Muscle layer of duodenum (tissue), 2 donors: ENCODE measurements around the gene CHRM1.

Experiments
- H3K27ac ChIP-seq: one replicate; pipeline ENCODE4 v1.7.0; 2013; ENCODE audit warnings: mild to moderate bottlenecking, low read length
- H3K27me3 ChIP-seq: one replicate; pipeline ENCODE4 v1.7.0; 2013; ENCODE audit warnings: low read depth, mild to moderate bottlenecking, control low read depth, low read length
- H3K36me3 ChIP-seq, 2 donors: one replicate each; pipeline ENCODE4 v1.7.0; 2013; ENCODE audit warnings: low read length in 2 of 2, control low read depth in 1 of 2, mild to moderate bottlenecking in 1 of 2; ENCODE audit not compliant: insufficient read depth in 2 of 2, control insufficient read depth in 1 of 2
- H3K4me1 ChIP-seq, 2 donors: one replicate each; pipeline ENCODE4 v1.7.0; 2013; ENCODE audit warnings: low read length in 2 of 2, mild to moderate bottlenecking in 2 of 2, control low read depth in 1 of 2, moderate library complexity in 1 of 2; ENCODE audit not compliant: insufficient read depth in 2 of 2, control insufficient read depth in 1 of 2
- H3K4me3 ChIP-seq, 2 donors: one replicate each; pipeline ENCODE4 v1.7.0; 2013; ENCODE audit warnings: low read length in 2 of 2, low read depth in 1 of 2, mild to moderate bottlenecking in 1 of 2
- H3K9me3 ChIP-seq, 2 donors: one replicate each; pipeline ENCODE4 v1.7.0; 2013; ENCODE audit warnings: low read length in 2 of 2, control low read depth in 1 of 2, mild to moderate bottlenecking in 1 of 2; ENCODE audit not compliant: control insufficient read depth in 1 of 2
- donor health status: healthy.

CHRM1 gene

DNA sequence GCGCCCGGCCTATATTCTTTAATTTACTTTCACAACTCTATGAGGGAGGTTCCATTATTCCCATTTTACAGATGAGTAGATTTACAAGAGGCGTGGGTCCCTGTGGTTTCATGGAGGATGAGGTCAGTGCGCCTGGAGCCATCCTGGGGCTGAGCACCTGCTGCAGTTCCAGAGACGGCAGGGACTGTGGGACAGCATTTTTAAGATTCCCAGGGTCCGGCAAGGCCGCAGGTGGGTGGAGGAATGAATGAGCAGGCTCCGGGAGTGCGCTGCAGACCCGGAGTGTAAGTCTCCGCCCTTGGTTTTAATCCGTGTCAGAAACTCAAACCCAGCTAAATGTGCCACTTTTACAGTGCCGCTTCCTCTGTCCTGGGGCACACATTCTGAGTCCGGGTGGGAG lies 4.1 kb upstream of the CHRM1 start:
- Histone ChIP-seq H3K27ac (no peak overlapping the region), H3K9me3 (no peaks in the 10 kb centered on the region), H3K27me3 (peaks cover 43% of the 10 kb centered on the region), H3K4me3 (peak overlapping the region in 1 of 2 donors; percentile 53), H3K36me3 (no peaks in the 10 kb centered on the region), H3K4me1 (peaks cover 0 to 39% of the 10 kb centered on the region in 2 donors)

DNA sequence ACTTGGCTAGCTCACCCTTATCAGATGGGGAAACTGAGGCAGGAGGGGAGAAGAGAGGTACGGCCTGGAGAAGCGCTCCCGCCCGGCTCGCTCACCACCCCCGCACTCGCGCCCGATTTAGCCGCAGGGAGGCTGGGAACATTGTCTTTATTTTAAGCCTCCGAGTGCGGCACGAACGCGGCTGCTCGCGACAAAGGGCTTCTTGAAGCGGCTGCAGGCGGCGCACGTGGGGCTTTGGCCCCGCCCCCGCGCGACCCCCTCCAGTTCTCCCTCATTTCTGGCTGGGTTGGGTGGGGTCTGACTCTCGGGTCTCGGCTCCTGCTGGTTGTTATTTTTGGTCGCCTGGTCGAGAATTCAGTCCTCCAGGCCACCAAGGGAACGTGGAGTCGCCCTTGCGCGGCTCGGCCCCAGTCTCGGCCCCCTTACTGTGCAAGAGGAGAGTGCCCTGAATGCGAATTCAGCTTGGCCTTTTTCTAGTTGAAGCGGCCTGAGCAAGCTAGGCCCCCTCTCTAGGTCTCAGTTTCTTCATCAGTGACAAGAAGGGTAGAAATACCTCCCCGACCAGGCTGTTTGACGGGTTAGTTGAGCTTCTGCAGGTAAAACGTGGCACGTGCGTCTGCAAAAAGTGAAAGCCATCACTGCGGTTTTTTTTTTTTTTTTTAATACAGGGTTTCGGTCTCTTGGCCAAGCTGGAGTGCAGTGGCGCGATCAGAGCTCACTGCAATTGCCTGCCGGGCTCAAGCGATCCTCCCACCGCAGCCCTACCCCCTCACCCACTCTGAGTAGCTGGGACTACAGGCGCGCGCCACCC lies 2.6 kb upstream of the CHRM1 start:
- Histone ChIP-seq H3K4me1 (peaks cover 0 to 35% of the 10 kb centered on the region in 2 donors), H3K9me3 (no peaks in the 10 kb centered on the region), H3K27me3 (peaks cover 43% of the 10 kb centered on the region), H3K4me3 (peak overlapping the region in 1 of 2 donors; percentile 43), H3K36me3 (no peaks in the 10 kb centered on the region), H3K27ac (no peak overlapping the region)

DNA sequence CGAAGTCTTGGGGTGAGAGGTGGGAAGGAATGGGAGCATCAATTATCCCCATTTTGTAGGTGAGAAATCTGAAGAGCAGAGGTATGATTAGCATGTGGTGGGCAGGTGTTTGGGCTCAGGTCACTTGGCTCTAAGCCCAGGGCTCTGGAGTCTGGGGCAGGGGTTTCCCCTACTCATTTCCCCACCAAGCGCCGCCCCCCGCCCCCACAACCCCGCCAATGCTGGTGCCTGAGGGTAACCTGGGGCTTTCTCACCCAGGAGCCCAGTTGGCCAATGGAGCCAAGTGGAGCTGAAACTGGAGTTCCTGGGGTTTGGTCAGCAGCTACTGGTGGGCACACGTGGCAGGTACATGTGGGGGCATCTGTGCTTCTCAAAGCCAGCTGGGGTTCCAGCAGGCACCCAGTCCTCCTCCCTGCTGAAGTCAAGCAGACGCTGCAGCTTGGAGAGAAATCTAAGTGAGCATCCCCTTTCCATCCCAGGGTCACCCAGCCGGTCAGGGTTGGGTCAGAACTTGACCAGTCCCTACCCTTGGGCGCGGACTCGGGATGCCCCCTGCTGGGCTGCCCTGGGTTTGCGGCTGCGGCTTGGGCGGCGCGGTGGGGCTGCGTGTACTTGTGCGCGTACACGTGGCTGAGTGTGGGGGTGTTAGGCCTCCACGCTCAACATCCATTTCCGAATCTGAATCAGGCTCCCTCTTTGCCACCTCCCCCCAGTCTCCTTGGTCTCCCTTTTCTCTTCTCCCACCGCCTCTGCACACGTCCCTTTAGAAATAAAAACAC lies 1.7 kb upstream of the CHRM1 start:
- Histone ChIP-seq H3K27me3 (peaks cover 42% of the 10 kb centered on the region), H3K4me3 (no peak overlapping the region), H3K36me3 (no peaks in the 10 kb centered on the region), H3K9me3 (no peaks in the 10 kb centered on the region), H3K4me1 (peaks cover 0 to 35% of the 10 kb centered on the region in 2 donors), H3K27ac (no peak overlapping the region)

DNA sequence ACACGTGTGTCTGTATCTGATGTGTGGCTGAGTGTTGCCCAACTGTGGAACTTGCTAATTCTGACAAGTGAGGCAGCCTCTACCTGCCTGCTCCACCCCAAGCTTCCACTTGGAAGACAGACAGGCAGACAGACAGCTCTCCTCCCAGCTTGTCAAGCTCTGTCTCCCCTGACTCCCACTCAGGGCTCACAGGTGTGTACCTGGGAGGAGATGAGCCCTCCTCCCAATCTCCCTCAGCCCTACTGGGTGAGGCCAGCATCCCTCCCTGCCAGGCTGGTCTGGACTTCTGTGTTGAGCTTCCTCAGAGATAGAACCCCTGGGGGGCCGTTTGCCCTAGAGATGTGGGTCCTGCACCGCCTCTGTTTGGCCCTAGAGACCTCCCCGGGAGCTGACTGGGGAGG lies 1.0 kb upstream of the CHRM1 start:
- Histone ChIP-seq H3K4me3 (no peak overlapping the region), H3K27ac (no peak overlapping the region)

DNA sequence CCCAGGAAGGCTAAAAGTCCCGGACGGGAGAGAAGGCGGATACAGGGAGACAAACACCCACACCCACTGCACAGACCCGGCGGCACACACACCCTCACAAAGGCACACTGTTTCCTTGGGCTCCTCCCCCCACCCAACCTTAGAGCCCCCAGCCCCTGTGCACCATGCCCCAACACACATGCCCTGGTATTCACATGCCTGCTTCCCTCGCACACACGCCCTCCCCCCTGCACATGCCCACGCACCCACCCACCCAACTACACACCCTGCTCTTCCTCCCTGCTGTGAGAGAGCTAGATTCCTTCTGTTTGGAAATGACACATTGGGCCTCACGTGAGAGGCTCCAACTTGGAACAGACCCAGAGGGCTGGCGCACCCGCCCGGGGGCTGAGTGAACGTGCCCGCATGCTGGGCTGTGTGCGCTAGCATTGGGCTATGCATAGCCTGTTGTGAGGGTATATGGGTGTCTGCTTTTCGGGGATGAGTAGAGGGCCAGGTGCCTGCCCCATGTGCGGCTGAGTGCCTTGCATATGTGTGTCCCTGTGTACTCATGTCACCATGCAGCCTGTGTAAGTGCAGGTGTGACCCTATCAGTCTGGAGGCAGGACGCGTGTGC lies 518 bp upstream of the CHRM1 start:
- Histone ChIP-seq H3K9me3 (no peaks in the 10 kb centered on the region), H3K27me3 (peaks cover 31% of the 10 kb centered on the region), H3K4me1 (peaks cover 0 to 33% of the 10 kb centered on the region in 2 donors), H3K4me3 (no peak overlapping the region), H3K27ac (no peak overlapping the region), H3K36me3 (no peaks in the 10 kb centered on the region)

More for the DNA sequence above, 1.0 kb upstream of the CHRM1 start:
- Histone ChIP-seq H3K4me1 (peaks cover 0 to 35% of the 10 kb centered on the region in 2 donors), H3K9me3 (no peaks in the 10 kb centered on the region), H3K27me3 (peaks cover 36% of the 10 kb centered on the region), H3K36me3 (no peaks in the 10 kb centered on the region)

DNA sequence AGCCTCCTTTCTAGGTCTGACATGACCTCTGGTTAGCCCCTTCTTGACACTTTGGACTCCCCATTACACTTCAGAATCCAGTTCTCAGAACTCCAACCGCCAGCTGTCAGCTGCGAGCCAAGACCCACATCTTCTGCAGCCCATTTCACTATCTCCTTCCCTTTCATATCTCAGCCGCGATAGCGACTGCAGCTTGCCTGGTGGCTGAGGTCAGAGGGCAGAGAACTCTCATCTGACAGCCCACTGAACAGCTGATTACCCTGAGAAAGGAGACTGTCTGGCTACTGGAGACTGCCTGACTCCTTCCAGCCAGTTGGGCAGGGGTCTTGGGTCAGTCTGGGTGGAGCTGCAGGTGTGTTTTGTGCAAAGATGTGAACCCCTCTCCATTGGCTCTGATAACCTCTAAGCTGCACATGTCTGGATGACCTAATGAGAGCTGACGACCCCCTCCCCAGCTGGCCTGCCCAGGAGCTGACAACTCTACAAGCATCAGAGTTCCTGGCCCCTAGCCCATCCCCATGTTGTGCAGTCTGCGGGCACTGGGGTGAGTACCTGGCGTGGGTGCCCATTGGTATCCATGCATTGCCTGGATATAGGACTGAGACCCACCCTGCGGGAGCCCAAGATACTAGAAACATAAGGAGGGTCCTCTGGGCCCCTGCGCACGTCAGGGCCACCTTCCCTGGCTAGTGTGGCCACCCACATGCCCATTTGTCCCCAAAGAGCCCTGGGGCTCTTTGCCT lies 1.1 kb downstream of the CHRM1 start:
- Histone ChIP-seq H3K36me3 (no peaks in the 10 kb centered on the region), H3K4me3 (no peak overlapping the region), H3K27me3 (peaks cover 15% of the 10 kb centered on the region), H3K4me1 (peaks cover 0 to 22% of the 10 kb centered on the region in 2 donors), H3K27ac (no peak overlapping the region), H3K9me3 (no peaks in the 10 kb centered on the region)

DNA sequence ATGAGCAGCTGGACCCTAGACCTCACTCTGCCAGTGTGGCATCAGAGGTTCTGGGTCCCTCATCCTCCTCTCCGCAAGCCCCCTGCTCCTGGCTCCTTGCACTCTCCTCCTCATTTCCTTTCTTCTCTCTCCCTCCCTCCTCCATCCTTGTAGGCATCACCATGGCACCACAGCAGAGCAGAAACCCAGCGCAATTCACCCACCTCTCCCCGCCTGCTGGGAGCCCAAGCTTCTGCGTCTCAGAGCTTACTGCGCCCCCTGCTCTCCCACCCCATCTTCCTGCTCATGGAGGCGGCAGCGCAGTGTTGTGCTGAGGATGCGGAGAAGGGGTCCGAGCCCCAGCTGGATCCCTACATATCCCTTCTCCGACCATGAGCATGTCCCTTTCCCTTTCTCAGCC lies 1.7 kb downstream of the CHRM1 start:
- Histone ChIP-seq H3K4me3 (no peak overlapping the region), H3K27me3 (peaks cover 14% of the 10 kb centered on the region), H3K9me3 (no peaks in the 10 kb centered on the region), H3K36me3 (no peaks in the 10 kb centered on the region), H3K4me1 (peaks cover 0 to 22% of the 10 kb centered on the region in 2 donors), H3K27ac (no peak overlapping the region)

DNA sequence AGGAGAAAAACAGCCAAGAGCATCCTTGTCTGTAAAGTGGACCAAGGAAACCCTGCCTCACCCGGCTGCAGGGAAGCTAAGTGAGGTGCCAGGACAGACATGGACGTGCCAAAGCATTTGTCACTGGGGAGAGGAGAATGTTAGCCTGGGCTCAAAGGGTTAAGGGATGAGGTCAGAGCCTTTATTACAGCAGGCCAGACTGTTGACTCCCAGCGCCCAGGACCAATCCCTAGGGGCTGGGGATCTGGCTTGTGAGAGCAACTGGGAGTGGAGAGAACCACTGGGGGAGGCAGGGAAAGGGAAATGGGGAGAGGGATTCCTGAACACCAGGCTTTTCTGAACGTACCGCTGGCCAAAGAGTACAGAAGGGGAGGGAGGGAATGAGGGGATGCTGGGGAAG lies 2.6 kb downstream of the CHRM1 start:
- peaks cover 14% of the 10 kb centered on the region for H3K27me3 ChIP-seq
- H3K9me3 ChIP-seq, result no peaks in the 10 kb centered on the region
- H3K27ac ChIP-seq, result no peak overlapping the region
- H3K36me3 ChIP-seq, result no peaks in the 10 kb centered on the region
- no peak overlapping the region for H3K4me3 ChIP-seq
- H3K4me1 ChIP-seq, result peaks cover 0 to 14% of the 10 kb centered on the region in 2 donors

DNA sequence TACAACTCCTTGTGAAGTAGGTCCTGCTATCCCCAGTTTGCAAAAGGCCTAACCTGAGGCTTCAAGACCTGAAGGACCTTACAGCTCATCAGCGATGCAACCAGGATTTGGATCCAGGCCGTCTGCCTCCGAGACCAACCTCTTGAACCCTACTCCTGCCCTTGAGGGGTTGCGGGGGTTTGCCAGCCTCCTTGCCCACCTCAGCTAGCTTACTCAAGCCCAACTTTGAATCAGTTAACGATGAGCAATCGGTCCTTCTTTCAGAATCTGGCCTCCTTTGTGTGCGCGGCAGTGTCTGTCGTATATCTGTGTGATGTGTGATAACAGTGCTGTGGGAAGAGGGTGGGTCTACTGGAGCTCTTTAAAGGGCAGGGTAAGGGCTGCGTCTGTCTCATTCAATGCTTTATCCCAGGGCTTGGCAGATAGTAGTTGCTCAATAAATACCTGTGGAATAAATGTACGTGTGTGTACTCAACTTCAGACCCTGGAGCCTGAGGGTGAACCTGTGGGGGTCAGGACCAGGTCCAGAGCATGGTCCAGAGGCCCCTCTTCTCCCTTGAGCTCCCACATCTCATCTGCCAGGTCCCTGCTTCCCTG lies 3.2 kb downstream of the CHRM1 start:
- Histone ChIP-seq H3K36me3 (no peaks in the 10 kb centered on the region), H3K27me3 (peaks cover 12% of the 10 kb centered on the region), H3K4me3 (no peak overlapping the region), H3K27ac (no peak overlapping the region), H3K9me3 (no peaks in the 10 kb centered on the region), H3K4me1 (peaks cover 0 to 12% of the 10 kb centered on the region in 2 donors)

DNA sequence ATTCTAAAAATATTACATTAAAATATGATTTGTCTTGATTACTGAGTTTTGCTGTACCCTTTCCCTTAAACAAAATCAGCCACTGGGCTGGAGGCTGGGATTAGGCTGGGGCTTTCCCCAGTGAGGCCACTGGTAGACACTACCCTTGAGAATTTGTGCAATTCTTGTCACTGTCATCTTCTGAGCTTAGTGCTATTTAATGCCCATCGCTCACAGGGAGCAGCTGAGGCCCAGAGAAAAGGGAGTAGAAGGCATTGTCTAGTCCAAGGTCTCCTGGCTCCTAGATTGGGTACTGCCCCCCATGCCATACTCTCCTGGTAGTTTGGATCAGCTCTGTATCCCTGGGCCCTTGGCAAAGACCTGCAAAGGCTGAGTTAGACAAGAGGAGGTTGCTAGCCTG lies 6.7 kb downstream of the CHRM1 start:
- Histone ChIP-seq H3K9me3 (no peaks in the 10 kb centered on the region), H3K4me1 (peaks cover 0 to under 1% of the 10 kb centered on the region in 2 donors), H3K27ac (no peak overlapping the region), H3K36me3 (no peaks in the 10 kb centered on the region), H3K4me3 (no peak overlapping the region), H3K27me3 (no peaks in the 10 kb centered on the region)
